ENCODE results near the gene CLOCK.
A peak's percentile ranks its signal among the peaks of the same experiment; 100 is the strongest.

Gene CLOCK

GRCh38 chr4:55409468-55410171, 137.1 kb downstream of the CLOCK start:
- H3K9ac ChIP-seq (ENCODE audit: low read length) = peak overlapping the region; percentile 19
- H3K4me1 ChIP-seq (ENCODE audit: control insufficient read depth, insufficient read depth, low read length) = peaks cover 38% of the 10 kb centered on the region
- no peaks in the 10 kb centered on the region for H3K27me3 ChIP-seq (replicated peaks; ENCODE audit: control insufficient read depth, insufficient read depth, low read length)
- peaks cover 69% of the 10 kb centered on the region for H3K36me3 ChIP-seq (ENCODE audit: control insufficient read depth, insufficient read depth, low read length, severe bottlenecking)
- peak; percentile 46 for DNase-seq (ENCODE audit: low read depth)
- no peaks in the 10 kb centered on the region for H3K9me3 ChIP-seq (ENCODE audit: control insufficient read depth, low read length)
- peak overlapping the region; percentile 62 for H3K4me3 ChIP-seq (ENCODE audit: low read length)

GRCh38 chr4:55407764-55408163, 138.9 kb downstream of the CLOCK start:
- H3K27me3 ChIP-seq (replicated peaks; ENCODE audit: control insufficient read depth, insufficient read depth, low read length) = no peaks in the 10 kb centered on the region
- DNase-seq (ENCODE audit: low read depth) = no peak
- no peak overlapping the region for H3K9ac ChIP-seq (ENCODE audit: low read length)
- H3K4me3 ChIP-seq (ENCODE audit: low read length) = no peak overlapping the region
- H3K36me3 ChIP-seq (ENCODE audit: control insufficient read depth, insufficient read depth, low read length, severe bottlenecking) = peaks cover 67% of the 10 kb centered on the region
- H3K9me3 ChIP-seq (ENCODE audit: control insufficient read depth, low read length) = no peaks in the 10 kb centered on the region
- H3K4me1 ChIP-seq (ENCODE audit: control insufficient read depth, insufficient read depth, low read length) = peaks cover 44% of the 10 kb centered on the region

GRCh38 chr4:55407119-55407518, 139.6 kb downstream of the CLOCK start:
- Histone ChIP-seq H3K4me1 (ENCODE audit: control insufficient read depth, insufficient read depth, low read length) (peaks cover 44% of the 10 kb centered on the region), H3K9me3 (ENCODE audit: control insufficient read depth, low read length) (no peaks in the 10 kb centered on the region), H3K4me3 (ENCODE audit: low read length) (no peak overlapping the region), H3K9ac (ENCODE audit: low read length) (no peak overlapping the region), H3K27me3 (replicated peaks; ENCODE audit: control insufficient read depth, insufficient read depth, low read length) (no peaks in the 10 kb centered on the region), H3K36me3 (ENCODE audit: control insufficient read depth, insufficient read depth, low read length, severe bottlenecking) (peaks cover 62% of the 10 kb centered on the region)
- DNase-seq (ENCODE audit: low read depth) = no peak

- H3K9me3 ChIP-seq (ENCODE audit: control insufficient read depth, low read length) = no peaks in the 10 kb centered on the region
- peaks cover 62% of the 10 kb centered on the region for H3K36me3 ChIP-seq (ENCODE audit: control insufficient read depth, insufficient read depth, low read length, severe bottlenecking)
Observed at GRCh38 chr4:55406545-55406944, 140.2 kb downstream of the CLOCK start.

GRCh38 chr4:55405073-55405472, 141.6 kb downstream of the CLOCK start:
- H3K4me1 ChIP-seq (ENCODE audit: control insufficient read depth, insufficient read depth, low read length) = peaks cover 48% of the 10 kb centered on the region
- H3K36me3 ChIP-seq (ENCODE audit: control insufficient read depth, insufficient read depth, low read length, severe bottlenecking) = peaks cover 69% of the 10 kb centered on the region
- H3K27me3 ChIP-seq (replicated peaks; ENCODE audit: control insufficient read depth, insufficient read depth, low read length) = no peaks in the 10 kb centered on the region
- DNase-seq (ENCODE audit: low read depth) = no peak
- no peak overlapping the region for H3K4me3 ChIP-seq (ENCODE audit: low read length)
- no peak overlapping the region for H3K9ac ChIP-seq (ENCODE audit: low read length)
- no peaks in the 10 kb centered on the region for H3K9me3 ChIP-seq (ENCODE audit: control insufficient read depth, low read length)

More at GRCh38 chr4:55406545-55406944, 140.2 kb downstream of the CLOCK start:
- Histone ChIP-seq H3K4me1 (ENCODE audit: control insufficient read depth, insufficient read depth, low read length) (peaks cover 42% of the 10 kb centered on the region), H3K27me3 (replicated peaks; ENCODE audit: control insufficient read depth, insufficient read depth, low read length) (no peaks in the 10 kb centered on the region), H3K9ac (ENCODE audit: low read length) (no peak overlapping the region), H3K4me3 (ENCODE audit: low read length) (no peak overlapping the region)
- no peak for DNase-seq (ENCODE audit: low read depth)

- Histone ChIP-seq H3K27me3 (replicated peaks; ENCODE audit: control insufficient read depth, insufficient read depth, low read length) (no peaks in the 10 kb centered on the region), H3K9me3 (ENCODE audit: control insufficient read depth, low read length) (no peaks in the 10 kb centered on the region), H3K36me3 (ENCODE audit: control insufficient read depth, insufficient read depth, low read length, severe bottlenecking) (peaks cover 39% of the 10 kb centered on the region), H3K4me3 (ENCODE audit: low read length) (peak overlapping the region; percentile 93), H3K9ac (ENCODE audit: low read length) (peak overlapping the region; percentile 100), H3K4me1 (ENCODE audit: control insufficient read depth, insufficient read depth, low read length) (peaks cover 32% of the 10 kb centered on the region)
- no peak for DNase-seq (ENCODE audit: low read depth)
Observed at GRCh38 chr4:55399581-55399980, 147.1 kb downstream of the CLOCK start.

GRCh38 chr4:55398966-55399365, 147.7 kb downstream of the CLOCK start:
- peak; percentile 22 for DNase-seq (ENCODE audit: low read depth)
- Histone ChIP-seq H3K4me3 (ENCODE audit: low read length) (peak overlapping the region; percentile 93), H3K36me3 (ENCODE audit: control insufficient read depth, insufficient read depth, low read length, severe bottlenecking) (peaks cover 34% of the 10 kb centered on the region)

GRCh38 chr4:55398461-55398860, 148.2 kb downstream of the CLOCK start:
- Histone ChIP-seq H3K9me3 (ENCODE audit: control insufficient read depth, low read length) (no peaks in the 10 kb centered on the region), H3K36me3 (ENCODE audit: control insufficient read depth, insufficient read depth, low read length, severe bottlenecking) (peaks cover 29% of the 10 kb centered on the region), H3K9ac (ENCODE audit: low read length) (peak overlapping the region; percentile 100), H3K4me1 (ENCODE audit: control insufficient read depth, insufficient read depth, low read length) (peaks cover 34% of the 10 kb centered on the region), H3K4me3 (ENCODE audit: low read length) (peak overlapping the region; percentile 93), H3K27me3 (replicated peaks; ENCODE audit: control insufficient read depth, insufficient read depth, low read length) (no peaks in the 10 kb centered on the region)
- DNase-seq (ENCODE audit: low read depth) = peak; percentile 24

More at GRCh38 chr4:55398966-55399365, 147.7 kb downstream of the CLOCK start:
- Histone ChIP-seq H3K9ac (ENCODE audit: low read length) (peak overlapping the region; percentile 100), H3K4me1 (ENCODE audit: control insufficient read depth, insufficient read depth, low read length) (peaks cover 34% of the 10 kb centered on the region), H3K27me3 (replicated peaks; ENCODE audit: control insufficient read depth, insufficient read depth, low read length) (no peaks in the 10 kb centered on the region), H3K9me3 (ENCODE audit: control insufficient read depth, low read length) (no peaks in the 10 kb centered on the region)

- Histone ChIP-seq H3K9ac (ENCODE audit: low read length) (peak overlapping the region; percentile 100), H3K4me3 (ENCODE audit: low read length) (peak overlapping the region; percentile 93)
- DNase-seq (ENCODE audit: low read depth) = peak; percentile 91
Observed at GRCh38 chr4:55397520-55398321, 149.0 kb downstream of the CLOCK start.

GRCh38 chr4:55397126-55397436, 149.6 kb downstream of the CLOCK start:
- Histone ChIP-seq H3K4me3 (ENCODE audit: low read length) (peak overlapping the region; percentile 93), H3K4me1 (ENCODE audit: control insufficient read depth, insufficient read depth, low read length) (peaks cover 33% of the 10 kb centered on the region), H3K36me3 (ENCODE audit: control insufficient read depth, insufficient read depth, low read length, severe bottlenecking) (peaks cover 23% of the 10 kb centered on the region), H3K9ac (ENCODE audit: low read length) (peak overlapping the region; percentile 100), H3K9me3 (ENCODE audit: control insufficient read depth, low read length) (no peaks in the 10 kb centered on the region), H3K27me3 (replicated peaks; ENCODE audit: control insufficient read depth, insufficient read depth, low read length) (no peaks in the 10 kb centered on the region)
- DNase-seq (ENCODE audit: low read depth) = peak; percentile 55

More at GRCh38 chr4:55397520-55398321, 149.0 kb downstream of the CLOCK start:
- Histone ChIP-seq H3K9me3 (ENCODE audit: control insufficient read depth, low read length) (no peaks in the 10 kb centered on the region), H3K36me3 (ENCODE audit: control insufficient read depth, insufficient read depth, low read length, severe bottlenecking) (peaks cover 23% of the 10 kb centered on the region), H3K4me1 (ENCODE audit: control insufficient read depth, insufficient read depth, low read length) (peaks cover 33% of the 10 kb centered on the region), H3K27me3 (replicated peaks; ENCODE audit: control insufficient read depth, insufficient read depth, low read length) (no peaks in the 10 kb centered on the region)

GRCh38 chr4:55396308-55397125, 150.2 kb downstream of the CLOCK start:
- DNase-seq (ENCODE audit: low read depth) = peak; percentile 75
- Histone ChIP-seq H3K27me3 (replicated peaks; ENCODE audit: control insufficient read depth, insufficient read depth, low read length) (no peaks in the 10 kb centered on the region), H3K36me3 (ENCODE audit: control insufficient read depth, insufficient read depth, low read length, severe bottlenecking) (peaks cover 19% of the 10 kb centered on the region), H3K9me3 (ENCODE audit: control insufficient read depth, low read length) (no peaks in the 10 kb centered on the region), H3K4me3 (ENCODE audit: low read length) (peak overlapping the region; percentile 93), H3K9ac (ENCODE audit: low read length) (peak overlapping the region; percentile 100), H3K4me1 (ENCODE audit: control insufficient read depth, insufficient read depth, low read length) (peaks cover 31% of the 10 kb centered on the region)
